Breast epithelium (tissue), 4 donors: ENCODE measurements around the gene LINGO3. TPM values are rescaled to one million over a fixed set of nuclear protein-coding genes. Genes with fewer than 3 reads are reported as not detected.

ENCODE experiments used
- DNase-seq, 2 donors: peaks; one replicate each; pipeline ENCODE4 v3.0.0-alpha.2; 2019; ENCODE audit warnings: low spot score in 2 of 2
- H3K27ac ChIP-seq, 2 donors: fragments of 200-600 bp; sonication (generic) in 1 of 2; one replicate each; pipeline ENCODE4 v1.5.1; 2016 to 2019; ENCODE audit warnings: mild to moderate bottlenecking in 1 of 2
- H3K27me3 ChIP-seq, 2 donors: fragments of 200-600 bp; sonication (generic) in 1 of 2; one replicate each; pipeline versions ENCODE4 v1.5.1 to v1.6.0; 2017 to 2019; ENCODE audit warnings: control low read depth in 1 of 2, mild to moderate bottlenecking in 1 of 2
- H3K36me3 ChIP-seq: fragments of 200-600 bp; one replicate; pipeline ENCODE4 v1.5.1; 2019
- H3K4me1 ChIP-seq, 2 donors: fragments of 200-600 bp; sonication (generic); one replicate each; pipeline ENCODE4 v1.5.1; 2016 to 2019; ENCODE audit warnings: control low read depth in 1 of 2
- H3K4me3 ChIP-seq, 3 donors: fragments of 200-600 bp; sonication (generic); 1 replicate in 2 of 3; 2 replicates in 1 of 3; pipeline ENCODE4 v1.5.1; 2016 to 2019; ENCODE audit warnings: mild to moderate bottlenecking in 3 of 3, moderate library complexity in 2 of 3
- H3K9me3 ChIP-seq, 2 donors: fragments of 200-600 bp; sonication (generic) in 1 of 2; one replicate each; pipeline ENCODE4 v1.5.1; 2016 to 2019; ENCODE audit warnings: control low read depth in 1 of 2
- POLR2A ChIP-seq: fragments of 450-650 bp; IDR thresholded peaks from one replicate; pipeline ENCODE4 v1.6.1; 2016; ENCODE audit warnings: antibody characterized with exemption, mild to moderate bottlenecking, moderate library complexity
- POLR2AphosphoS5 ChIP-seq, 3 donors: sonication (generic); formaldehyde crosslinking; IDR thresholded peaks; one replicate each; pipeline ENCODE4 v1.6.1; 2017; ENCODE audit warnings: antibody characterized with exemption in 3 of 3
- intact Hi-C: fragments of 100-400 bp; cut with DNase I; formaldehyde crosslinking; loops from one replicate; pipeline ENCODE4 v1.15.1; 2023; ENCODE audit warnings: low total_unique reads
- total RNA-seq, 3 donors: library from RNA; depleted of rRNA; stranded (reverse); fragments of >200 nt; gene quantifications; one replicate each; pipeline ENCODE4 v1.1.0, GENCODE V29; 2016
- TF ChIP-seq, protein P1 (sequence below), 3 donors: fragments of 450-650 bp; IDR thresholded peaks; one replicate each; pipeline ENCODE4 v1.5.1; 2016 to 2017; ENCODE audit warnings: antibody characterized with exemption in 3 of 3, mild to moderate bottlenecking in 3 of 3, moderate library complexity in 3 of 3

The LINGO3 gene
- total RNA-seq, 3 donors from 2014 or later, result 0.16 to 0.33 TPM; not detected in 1

DNA sequence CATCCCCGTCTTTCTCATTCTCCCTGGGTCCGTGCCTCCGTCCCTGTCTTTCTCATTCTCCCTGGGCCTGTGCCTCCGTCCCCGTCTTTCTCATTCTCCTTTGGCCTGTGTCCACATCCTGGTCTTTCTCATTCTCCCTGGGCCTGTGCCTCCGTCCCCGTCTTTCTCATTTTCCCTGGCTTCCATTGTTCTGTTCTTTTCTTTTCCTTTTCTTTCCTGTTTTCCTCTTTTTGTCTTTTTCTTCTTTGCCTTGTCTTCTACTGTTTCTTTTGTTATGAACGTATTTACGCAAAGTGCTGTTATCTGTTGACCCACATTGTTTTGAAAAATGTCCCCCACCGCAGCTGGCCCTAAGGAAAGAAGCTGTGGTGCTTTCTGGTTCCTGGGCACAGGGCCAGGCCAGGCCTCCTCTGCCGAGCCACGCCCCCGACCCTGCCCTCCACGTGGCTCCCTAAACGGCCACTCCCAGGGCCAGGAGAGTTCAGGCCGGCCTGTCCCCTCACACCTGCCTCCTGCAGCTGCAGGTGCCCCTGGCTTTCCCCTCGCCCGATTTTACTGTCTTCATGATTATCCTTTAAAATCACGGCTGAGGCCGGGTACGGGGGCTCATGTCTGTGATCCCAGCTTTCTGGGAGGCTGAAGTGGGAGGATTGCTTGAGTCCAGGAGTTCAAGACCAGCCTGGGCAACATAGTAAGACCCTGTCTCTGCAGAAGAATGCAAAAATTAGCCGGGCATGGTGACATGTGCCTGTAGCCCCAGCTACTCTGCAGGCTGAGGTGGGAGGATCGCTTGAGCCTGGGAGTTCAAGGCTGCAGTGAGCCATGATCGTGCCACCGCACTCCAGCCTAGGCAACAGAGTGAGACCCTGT, 38.1 kb upstream of the LINGO3 start:
- H3K36me3 ChIP-seq, result no peaks in the 10 kb centered on the region
- no peak overlapping the region for H3K4me3 ChIP-seq
- H3K27ac ChIP-seq, result no peak overlapping the region
- no peak for TF ChIP-seq POLR2A
- TF ChIP-seq POLR2AphosphoS5 (IDR thresholded peaks at IDR 0.05), result no peak
- TF ChIP-seq, protein P1, sequence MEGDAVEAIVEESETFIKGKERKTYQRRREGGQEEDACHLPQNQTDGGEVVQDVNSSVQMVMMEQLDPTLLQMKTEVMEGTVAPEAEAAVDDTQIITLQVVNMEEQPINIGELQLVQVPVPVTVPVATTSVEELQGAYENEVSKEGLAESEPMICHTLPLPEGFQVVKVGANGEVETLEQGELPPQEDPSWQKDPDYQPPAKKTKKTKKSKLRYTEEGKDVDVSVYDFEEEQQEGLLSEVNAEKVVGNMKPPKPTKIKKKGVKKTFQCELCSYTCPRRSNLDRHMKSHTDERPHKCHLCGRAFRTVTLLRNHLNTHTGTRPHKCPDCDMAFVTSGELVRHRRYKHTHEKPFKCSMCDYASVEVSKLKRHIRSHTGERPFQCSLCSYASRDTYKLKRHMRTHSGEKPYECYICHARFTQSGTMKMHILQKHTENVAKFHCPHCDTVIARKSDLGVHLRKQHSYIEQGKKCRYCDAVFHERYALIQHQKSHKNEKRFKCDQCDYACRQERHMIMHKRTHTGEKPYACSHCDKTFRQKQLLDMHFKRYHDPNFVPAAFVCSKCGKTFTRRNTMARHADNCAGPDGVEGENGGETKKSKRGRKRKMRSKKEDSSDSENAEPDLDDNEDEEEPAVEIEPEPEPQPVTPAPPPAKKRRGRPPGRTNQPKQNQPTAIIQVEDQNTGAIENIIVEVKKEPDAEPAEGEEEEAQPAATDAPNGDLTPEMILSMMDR (IDR thresholded peaks at IDR 0.05), result no peak
- no peaks in the 10 kb centered on the region for H3K9me3 ChIP-seq
- no peaks in the 10 kb centered on the region for H3K27me3 ChIP-seq
- intact Hi-C loops, result no loop called here
- no peak for DNase-seq
- no peaks in the 10 kb centered on the region for H3K4me1 ChIP-seq

DNA sequence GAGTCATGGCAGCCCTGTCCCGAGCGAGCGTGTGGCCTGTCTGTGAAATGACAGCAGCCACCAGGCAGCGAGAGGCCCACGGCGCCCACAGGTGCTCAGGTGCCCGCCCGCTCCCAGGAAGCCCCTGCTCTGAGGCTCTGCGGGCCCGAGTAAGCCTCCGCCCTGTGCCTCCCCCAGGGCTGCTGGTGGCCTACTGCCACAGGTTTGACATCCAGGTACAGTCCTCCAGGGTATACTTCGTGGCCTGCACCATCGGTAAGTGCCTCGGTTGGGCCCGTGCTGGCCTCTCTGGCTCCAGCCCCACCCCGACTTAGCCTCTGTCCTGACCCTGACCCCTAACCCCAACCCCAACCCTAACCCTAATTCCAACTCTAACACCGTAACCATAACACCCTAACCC, 37.1 kb upstream of the LINGO3 start:
- Histone ChIP-seq H3K27me3 (no peaks in the 10 kb centered on the region), H3K4me3 (no peak overlapping the region), H3K27ac (no peak overlapping the region), H3K4me1 (no peaks in the 10 kb centered on the region), H3K36me3 (no peaks in the 10 kb centered on the region), H3K9me3 (no peaks in the 10 kb centered on the region)
- no peak for TF ChIP-seq POLR2A
- TF ChIP-seq, protein P1 (IDR thresholded peaks at IDR 0.05), result no peak
- TF ChIP-seq POLR2AphosphoS5 (IDR thresholded peaks at IDR 0.05), result no peak
- DNase-seq, result no peak
- intact Hi-C loops, result no loop called here

DNA sequence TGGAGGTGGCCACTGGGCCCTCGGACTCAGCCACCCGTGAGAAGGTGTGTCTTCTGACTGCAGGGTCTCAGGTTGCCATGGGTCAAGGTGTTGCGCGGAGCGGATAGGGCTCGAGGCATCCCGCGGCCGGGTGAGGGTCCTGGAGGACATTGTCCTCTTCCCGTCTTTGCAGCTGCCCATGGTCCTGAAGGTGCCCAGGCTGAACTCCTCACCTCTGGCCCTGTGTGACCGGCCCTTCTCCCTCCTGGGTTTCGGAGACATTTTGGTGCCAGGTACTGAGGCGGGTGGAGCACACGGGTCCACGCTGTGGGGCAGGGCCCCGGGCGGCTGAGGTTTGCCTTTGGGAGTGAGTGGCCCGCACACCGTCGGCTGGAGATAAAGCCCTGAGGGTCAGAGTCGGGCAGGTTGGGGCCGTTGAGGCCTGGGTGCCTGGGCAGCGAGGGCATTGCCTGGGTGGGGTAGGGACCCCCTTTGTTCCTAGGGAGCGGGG, 36.5 kb upstream of the LINGO3 start:
- intact Hi-C loops, result no loop called here
- DNase-seq, result no peak
- Histone ChIP-seq H3K27ac (no peak overlapping the region), H3K9me3 (no peaks in the 10 kb centered on the region), H3K4me1 (no peaks in the 10 kb centered on the region), H3K27me3 (no peaks in the 10 kb centered on the region), H3K4me3 (no peak overlapping the region), H3K36me3 (no peaks in the 10 kb centered on the region)
- no peak for TF ChIP-seq POLR2AphosphoS5 (IDR thresholded peaks at IDR 0.05)
- TF ChIP-seq POLR2A, result no peak
- TF ChIP-seq, protein P1 (IDR thresholded peaks at IDR 0.05), result no peak

DNA sequence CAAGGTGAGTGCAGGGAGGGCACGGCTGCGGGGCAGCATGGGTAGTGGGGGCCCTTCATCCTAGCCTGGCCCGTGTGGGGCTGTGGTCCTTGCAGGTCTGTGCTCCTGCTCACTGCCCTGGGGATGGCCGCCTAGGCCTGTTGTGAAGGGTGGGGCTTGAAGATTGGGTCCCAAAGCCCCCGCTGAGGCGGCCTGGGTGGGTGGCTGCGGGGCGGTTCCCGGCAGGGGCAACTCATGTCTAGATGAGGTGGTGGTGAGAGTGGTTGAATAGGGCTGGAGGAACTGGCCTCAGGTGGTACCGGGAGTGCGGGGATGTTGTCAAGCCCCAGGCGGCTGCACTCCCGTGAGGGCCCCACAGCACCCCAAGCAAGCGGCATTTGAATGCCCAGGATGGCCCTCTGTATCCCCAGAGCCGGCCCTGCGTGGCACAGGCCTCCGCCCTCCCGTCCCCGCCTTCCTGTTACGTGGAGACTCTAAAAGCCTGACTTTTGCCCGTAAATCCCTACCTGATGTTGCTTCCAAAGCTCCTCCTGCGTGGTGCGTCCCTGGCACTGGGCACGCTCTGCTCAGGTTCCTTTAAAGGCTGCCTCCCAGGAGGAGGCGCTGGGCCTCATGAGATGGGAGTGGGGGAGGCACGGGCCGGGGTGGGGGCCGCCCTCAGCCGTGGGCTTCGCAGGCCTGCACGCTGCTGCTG, 35.5 kb upstream of the LINGO3 start:
- intact Hi-C loops, result no loop called here
- Histone ChIP-seq H3K9me3 (no peaks in the 10 kb centered on the region), H3K27me3 (no peaks in the 10 kb centered on the region), H3K4me1 (no peaks in the 10 kb centered on the region), H3K27ac (no peak overlapping the region), H3K36me3 (no peaks in the 10 kb centered on the region), H3K4me3 (no peak overlapping the region)
- DNase-seq, result no peak
- TF ChIP-seq POLR2AphosphoS5 (IDR thresholded peaks at IDR 0.05) (no peak), POLR2A (no peak)
- TF ChIP-seq, protein P1 (IDR thresholded peaks at IDR 0.05), result no peak
